ENCODE measurements around the gene REM2.
"Not testable (repeated sequence)": the region's sequence is repeated elsewhere in the genome, so short reads cannot be mapped to it uniquely, and the experiment has no call there.

The REM2 gene

DNA sequence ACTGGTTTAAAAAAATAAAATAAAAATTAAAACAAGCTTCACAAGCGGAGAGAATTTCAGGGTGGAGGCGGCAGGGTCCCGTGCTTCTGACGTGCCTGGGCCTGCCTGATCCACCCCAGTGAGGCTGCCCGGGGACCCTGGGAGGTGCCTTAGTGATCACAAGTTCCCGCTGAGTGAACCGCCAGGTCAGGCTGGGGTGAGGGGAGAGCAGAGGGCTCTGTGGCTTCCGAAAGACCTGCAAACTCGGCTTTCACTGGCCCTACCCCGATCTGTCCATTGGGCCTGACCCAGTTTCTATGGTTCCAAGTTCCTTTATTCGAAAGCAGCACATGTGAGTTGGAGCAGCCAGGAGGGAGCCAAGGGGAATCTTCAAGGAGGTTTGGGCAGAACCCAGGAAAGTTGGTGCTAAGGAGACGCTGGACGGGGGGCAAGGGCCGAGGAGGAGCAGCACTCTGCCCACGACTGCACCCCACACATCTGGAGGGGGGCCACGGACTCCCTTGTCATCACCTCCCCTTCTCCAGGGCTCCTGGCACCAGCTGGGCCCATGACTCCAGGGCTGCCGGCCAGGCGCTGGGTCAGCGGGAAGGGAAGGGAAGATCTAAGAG is 33.7 kb upstream of the REM2 start:
- DNase-seq = no peak

DNA sequence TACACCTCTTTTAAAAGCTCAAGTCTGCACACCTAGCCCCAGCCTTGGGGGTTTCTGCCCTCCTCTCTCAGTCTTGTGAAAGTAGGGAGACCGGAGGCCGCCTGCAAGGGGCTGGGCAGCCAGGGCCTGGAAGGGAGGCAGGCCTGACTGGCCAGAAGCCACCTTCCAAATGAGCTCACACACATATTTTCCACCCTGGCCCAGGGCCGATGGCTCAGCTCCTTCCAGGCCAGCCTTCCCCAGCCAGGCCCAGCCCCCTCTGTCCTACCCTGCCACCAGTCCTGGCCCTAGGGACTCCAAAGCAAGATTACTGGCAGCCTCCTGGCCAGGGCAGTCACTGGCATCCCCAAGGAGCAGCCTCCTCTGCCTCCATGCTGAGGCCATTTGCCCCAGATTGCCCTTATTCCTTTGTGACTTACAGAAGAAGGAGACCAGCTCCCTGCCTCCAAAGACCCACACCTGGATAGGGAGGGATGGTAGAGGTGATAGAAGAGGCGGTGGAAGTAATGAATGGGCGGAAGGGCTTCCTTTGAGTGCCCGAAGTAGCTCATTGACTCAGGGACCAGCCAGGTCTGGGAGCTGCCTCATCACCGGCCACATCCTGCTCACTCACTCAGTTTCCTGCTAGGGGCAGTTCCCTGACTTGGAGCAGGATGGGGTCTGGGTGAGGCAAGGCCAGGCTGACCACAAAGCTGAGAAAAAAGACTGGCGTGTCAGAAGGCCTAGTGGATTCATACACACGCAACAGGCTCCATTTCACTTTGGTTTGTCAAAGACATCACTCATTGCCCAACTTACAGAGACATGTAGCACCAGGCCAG is 31.9 kb upstream of the REM2 start:
- DNase-seq = peak; percentile 38

DNA sequence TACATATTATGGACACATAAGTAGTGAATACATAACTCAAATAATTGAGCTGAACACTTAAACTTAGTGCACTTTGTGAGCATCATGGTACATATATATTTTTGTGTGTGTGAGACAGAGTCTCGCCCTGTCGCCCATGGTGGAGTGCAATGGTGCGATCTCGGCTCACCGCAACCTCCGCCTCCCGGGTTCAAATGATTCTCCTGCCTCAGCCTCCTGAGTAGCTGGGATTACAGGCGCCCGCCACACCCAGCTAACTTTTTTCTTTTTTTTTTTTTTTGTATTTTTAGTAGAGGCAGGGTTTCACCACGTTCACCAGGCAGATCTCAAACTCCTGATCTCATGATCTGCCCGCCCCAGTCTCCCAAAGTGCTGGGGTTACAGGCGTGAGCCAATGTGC is 30.8 kb upstream of the REM2 start:
- not testable (repeated sequence) for DNase-seq

DNA sequence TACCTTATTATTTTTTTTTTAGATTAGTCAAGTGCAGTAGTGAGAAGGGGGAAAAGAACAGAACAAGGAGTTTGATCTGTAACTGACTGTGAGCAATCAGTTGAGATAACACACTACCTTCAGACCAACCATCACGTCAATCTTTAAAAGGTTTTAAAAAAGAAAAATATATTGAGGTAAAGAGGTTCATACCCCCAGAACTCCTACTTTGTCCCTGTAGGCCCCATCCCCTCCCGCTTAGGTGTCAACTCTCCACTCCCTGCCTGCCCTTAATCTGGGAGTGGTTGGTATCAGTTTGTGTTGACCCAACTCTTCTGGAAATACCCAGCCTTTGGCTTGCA is 30.5 kb upstream of the REM2 start:
- no peak for DNase-seq

DNA sequence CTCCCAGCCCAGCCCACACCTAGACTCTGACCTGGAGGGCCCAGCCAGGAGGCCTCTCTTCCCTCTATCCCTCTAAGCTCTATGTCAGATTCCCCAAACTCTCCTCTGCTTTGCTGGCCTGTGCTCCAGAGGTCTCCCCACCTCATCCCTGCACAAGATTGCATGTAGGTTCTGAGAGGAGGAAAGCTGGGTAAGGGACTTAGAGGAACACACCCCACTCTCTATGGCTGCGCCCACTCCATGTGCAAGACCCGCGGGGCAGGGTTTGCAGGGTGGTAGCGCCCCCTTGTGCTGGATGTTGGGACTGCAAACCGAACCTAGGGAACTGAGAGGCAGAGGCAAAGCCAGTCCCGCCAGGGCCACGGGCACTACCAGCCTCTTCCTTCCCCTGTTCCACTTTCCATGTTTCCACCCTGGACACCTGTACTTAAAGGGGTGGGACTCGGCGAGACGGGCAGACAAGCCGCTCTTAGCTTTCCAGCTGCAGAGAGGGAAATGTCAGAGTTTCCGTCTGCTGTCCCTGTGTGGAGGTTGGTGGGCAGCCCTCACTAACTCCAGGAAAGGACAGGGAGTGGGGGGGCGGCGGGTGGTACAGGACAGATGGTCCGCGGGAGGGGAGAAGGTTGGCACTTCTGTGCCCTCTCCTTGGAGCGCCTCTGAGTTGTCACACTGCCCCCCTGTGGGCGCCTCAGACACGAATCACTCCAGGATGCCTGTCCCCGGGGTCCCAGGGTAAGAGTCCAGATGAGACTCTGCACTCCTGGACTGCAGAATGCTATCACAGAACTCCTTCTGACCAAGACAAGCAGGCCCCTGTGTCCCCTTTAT is 29.9 kb upstream of the REM2 start:
- peak; percentile 39 for DNase-seq

DNA sequence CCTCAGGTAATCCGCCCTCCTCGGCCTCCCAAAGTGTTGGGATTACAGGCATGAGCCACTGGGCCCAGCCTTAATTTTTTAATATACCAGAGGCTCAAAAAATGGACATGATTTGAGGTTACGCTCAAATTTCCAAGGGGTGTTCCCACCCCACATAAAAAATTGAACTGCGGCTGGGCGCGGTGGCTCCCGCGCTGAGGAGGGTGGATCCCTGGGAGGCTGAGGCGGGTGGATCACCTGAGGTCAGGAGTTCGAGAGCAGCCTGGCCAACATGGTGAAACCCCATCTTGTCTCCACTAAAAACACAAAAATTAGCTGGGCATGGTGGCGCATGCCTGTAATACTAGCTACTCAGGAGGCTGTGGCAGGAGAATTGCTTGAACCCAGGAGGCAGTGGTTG is 28.7 kb upstream of the REM2 start:
- DNase-seq = not testable (repeated sequence)

DNA sequence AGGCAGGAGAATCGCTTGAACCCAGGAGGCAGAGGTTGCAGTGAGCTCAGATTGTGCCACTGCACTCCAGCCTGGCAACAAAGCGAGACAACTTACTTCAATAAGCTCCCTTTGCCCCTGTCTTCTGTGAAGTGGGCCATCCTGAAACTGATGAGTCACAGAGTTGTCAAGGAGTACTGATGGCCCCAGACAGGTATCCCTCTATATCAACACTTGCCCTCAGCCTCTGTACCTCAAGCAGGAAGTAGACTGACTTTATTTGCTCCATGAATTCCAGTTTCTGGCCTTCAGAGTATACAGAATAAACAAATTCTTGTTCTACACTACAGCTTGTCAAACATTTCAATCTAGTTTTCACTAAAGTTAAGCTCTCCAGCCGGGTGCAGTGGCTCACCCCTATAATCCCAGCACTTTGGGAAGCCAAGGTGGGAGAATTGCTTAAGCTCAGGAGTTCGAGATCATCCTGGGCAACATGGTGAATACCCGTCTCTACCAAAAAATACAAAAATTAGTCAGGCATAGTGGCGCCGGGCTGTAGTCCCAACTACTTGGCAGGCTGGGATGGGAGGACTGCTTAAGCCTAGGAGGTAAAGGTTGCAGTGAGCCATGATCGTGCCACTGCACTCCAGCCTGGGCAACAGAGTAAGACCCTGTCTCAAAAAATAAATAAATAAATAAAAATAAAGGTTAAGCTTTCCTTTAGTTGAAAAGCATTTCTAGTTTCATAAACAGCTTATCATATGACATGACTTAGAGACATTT is 27.9 kb upstream of the REM2 start:
- DNase-seq = no peak

DNA sequence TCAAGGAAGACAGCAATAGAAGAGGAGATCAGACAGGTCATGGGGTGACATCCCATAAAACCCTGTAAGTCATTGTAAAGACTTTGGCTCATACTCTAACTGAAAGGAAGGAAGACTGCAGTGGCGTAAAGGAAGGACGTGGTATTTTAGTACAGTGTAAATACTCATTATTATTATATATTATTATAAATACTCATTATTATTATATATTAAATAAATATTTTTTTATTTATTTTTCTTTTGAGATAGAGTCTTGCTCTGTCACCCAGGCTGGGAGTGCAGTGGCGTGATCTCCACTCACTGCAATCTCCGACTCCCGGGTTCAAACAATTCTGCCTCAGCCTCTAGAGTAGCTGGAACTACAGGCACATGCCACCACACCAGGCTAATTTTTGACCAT is 26.6 kb upstream of the REM2 start:
- no peak for DNase-seq

DNA sequence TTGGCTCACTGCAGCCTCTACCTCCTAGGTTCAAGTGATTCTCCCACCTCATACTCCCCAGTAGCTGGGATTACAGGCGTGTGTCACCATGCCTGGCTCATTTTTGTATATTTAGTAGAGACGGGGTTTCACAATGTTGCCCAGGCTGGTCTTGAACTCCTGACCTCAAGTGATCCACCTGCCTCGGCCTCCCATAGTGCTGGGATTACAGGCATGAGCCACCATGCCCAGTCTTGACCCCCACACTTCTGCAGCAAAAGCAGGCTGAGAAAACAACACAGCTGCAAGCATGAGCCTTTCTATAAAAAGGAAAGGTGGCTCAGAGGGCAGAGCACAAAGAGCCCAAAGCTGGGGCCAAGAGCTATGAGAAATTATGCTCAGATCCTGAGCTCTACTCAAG is 22.6 kb upstream of the REM2 start:
- not testable (repeated sequence) for DNase-seq

DNA sequence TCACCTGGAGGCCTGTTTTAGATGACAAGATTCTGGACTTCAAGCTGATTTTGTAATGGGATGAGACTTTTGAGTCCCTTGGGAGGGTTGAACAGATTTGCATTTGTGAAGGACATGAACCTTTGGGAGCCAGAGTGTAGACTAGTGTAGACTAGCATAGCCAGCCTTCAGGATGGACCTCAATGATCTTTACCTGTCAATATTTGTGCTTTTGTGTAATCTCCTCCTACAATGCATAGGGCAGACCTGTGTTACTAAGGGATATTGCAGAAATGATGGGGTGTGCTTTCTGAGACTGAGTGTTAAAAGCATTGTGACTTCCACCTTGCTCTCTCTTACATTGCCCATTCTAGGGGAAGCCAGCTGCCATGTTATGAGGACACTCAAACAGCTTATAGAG is 21.4 kb upstream of the REM2 start:
- no peak for DNase-seq

DNA sequence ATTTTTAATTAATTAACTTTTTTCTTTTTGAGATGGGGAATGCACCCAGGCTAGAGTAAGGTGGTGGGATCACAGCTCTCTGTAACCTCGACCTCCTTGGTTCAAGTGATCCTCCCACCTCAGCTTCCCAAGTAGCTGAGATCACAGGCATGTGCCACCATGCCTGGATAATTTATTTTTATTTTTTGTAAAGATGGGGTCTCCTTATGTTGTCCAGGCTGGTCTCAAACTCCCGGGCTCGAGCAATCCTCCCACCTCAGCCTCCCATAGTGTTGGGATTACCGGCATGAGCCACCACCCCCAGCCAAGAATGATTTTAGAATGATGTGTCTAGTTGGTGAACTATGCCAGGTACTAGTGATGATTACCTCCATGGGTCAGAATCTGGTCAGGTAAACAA is 18.0 kb upstream of the REM2 start:
- no peak for DNase-seq

DNA sequence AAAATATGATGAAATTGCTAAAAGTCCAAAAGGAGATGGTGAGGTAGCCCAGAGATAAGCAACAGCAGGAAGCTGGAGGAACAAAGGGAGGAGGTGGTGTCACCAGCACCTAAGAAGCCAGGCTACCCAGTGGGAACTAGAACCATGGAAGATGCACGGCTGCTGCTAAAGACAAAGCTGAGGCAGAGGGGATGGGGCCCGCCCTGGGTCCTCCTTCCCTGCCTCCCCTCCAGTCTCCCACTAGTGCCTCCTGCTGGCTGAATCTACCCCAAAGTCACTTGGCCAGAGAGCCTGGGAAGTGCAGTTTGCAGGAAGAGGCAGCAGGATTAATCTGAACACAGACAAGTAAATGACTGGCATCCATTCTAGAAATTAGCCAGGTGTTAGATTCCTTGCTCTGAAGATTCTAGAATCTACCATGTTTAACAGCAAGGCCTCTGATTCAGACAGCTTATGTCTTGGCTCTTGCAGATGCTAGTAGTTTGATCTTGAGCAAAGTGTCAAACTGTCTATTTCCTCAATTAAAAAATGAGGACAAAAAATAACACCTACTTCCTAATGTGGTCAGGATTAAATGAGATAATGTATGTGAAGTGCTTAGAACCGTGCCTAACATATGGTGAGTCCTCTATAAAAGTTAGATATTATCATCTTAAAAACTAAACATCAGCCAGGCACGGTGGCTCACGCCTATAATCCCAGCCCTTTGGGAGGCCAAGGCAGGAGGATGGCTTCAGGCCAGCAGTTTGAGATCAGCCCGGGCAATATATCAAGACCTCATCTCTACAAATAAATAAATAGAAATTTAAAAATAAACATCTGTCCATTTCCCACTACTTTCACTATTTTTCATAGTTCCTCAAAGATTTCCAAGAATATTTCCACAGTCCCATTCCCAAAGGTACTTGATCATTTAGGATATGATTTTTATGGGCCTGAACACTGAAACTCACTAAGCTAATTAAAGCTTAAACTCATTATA is 17.3 kb upstream of the REM2 start:
- DNase-seq = no peak

DNA sequence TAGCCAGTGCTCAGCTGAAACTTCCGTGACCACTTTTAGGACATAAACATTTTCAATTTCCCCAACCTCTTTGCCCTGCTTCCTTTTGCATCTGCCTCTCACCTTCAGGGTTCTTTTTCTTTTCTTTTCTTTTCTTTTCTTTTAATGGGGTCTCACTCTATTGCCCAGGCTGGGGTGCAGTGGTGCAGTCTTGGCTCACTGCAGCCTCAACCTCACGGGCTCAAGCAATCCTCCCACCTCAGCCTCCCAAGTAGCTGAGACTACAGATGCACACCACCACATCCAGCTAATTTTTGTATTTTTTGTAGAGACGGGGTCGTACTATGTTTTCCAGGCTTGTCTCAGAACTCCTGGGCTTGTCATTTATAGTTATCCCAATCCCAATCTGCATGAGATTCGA is 16.1 kb upstream of the REM2 start:
- no peak for DNase-seq

DNA sequence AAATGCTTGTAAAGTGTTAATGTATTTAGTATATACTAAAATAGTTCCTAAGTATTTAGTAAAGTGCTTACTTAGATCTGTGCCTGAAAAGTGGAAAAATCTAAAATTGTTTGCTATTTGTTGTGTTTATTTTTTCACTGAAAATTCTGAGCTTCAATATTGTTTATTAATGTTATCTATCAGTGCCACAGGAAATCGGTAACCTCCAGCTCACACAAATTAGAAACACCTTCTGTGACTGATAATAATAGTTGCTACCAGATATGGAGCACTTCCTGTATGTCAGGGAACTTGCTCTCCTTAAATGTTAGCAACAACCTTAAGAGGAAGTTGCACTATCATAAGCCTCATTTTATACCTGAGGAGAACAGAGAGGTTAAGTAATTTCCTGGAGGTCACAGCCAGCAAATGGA is 12.2 kb upstream of the REM2 start:
- DNase-seq = no peak

DNA sequence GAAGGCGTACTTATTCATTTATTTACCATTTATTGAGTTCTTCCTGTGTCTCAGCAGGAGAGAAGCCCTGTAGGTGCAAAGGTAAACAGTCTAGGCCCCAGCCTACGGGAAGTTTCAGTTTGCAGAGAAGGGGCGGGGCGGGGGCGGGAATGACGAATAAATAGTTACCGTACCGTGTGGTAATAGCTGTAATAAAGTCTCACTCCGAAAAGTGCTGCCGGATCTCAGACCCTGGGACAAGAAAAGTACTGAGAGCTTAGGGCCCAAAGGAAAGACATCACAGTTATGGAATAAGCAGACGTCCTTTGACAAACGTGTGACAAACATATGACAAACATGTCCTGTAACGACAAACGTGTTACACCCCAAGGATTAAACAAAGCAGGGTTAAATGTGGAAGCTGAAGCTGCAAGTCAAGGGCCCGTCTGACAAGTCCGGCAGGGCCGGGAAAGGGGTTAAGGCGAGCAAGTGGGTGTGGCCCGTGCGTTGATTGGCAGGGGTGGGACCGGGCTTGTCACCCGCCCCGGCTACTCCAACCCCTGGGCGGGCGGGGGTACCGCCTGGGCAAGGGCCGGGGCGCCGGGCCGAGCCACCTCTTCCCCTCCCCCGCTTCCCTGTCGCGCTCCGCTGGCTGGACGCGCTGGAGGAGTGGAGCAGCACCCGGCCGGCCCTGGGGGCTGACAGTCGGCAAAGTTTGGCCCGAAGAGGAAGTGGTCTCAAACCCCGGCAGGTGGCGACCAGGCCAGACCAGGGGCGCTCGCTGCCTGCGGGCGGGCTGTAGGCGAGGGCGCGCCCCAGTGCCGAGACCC is 11.6 kb upstream of the REM2 start, which contains the start of gene LRP10:
Gene LRP10 (plus strand): TSS at position 517 of the 809 bp plus-strand sequence. CDS start 564 bp downstream, outside the sequence.
- DNase-seq = peak; percentile 51

DNA sequence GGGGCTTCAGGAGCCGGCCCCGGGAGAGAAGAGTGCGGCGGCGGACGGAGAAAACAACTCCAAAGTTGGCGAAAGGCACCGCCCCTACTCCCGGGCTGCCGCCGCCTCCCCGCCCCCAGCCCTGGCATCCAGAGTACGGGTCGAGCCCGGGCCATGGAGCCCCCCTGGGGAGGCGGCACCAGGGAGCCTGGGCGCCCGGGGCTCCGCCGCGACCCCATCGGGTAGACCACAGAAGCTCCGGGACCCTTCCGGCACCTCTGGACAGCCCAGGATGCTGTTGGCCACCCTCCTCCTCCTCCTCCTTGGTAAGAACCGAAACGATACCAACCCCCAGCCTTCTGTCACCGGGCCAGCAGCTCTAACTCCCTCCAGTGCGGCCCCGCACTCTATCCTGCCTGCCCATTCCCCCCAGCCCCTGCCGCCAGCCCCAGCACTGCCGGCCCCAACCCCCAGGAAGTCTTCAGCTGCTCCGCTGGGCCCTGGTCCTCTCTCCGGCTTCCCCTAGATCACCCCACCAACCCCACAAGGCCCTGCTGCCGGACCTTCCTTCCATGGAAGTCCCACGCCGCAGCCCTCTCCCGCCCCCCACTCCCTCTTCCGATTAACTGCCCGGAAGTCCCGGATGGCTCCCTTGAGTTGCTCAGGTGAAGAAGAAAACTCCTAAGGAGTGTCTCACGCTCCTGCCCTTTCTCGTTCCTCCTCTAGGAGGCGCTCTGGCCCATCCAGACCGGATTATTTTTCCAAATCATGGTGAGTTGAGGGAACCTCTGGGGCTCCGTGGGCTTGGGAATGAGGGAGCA is 10.8 kb upstream of the REM2 start:
- peak; percentile 35 for DNase-seq

DNA sequence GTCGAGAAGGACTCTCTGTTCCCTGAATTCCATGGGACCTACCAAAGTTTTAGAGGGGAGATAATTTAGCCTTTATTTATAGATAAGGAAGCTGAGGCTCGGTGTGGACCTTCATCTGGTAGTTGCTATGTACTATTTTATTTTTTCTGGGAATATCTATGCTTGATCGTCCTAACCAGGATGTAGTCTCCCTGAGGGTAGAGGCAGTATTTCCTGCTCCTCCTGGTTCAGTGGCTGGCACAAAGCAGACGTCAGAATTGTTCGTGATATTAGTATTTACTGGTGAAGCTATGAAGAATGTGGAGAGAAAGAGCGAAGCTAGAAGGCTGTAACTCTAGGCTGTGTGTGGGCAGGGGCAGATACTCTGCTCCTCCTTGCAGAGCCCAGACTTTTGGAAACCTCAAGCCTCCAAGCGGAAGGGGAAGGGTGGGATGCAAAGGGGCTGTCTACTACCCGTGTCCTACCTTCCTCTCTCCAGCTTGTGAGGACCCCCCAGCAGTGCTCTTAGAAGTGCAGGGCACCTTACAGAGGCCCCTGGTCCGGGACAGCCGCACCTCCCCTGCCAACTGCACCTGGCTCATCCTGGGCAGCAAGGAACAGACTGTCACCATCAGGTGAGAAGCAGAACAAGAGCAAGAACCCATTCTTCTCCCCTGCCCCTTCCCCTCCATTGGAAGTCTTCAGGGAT is 10.0 kb upstream of the REM2 start:
- no peak for DNase-seq

DNA sequence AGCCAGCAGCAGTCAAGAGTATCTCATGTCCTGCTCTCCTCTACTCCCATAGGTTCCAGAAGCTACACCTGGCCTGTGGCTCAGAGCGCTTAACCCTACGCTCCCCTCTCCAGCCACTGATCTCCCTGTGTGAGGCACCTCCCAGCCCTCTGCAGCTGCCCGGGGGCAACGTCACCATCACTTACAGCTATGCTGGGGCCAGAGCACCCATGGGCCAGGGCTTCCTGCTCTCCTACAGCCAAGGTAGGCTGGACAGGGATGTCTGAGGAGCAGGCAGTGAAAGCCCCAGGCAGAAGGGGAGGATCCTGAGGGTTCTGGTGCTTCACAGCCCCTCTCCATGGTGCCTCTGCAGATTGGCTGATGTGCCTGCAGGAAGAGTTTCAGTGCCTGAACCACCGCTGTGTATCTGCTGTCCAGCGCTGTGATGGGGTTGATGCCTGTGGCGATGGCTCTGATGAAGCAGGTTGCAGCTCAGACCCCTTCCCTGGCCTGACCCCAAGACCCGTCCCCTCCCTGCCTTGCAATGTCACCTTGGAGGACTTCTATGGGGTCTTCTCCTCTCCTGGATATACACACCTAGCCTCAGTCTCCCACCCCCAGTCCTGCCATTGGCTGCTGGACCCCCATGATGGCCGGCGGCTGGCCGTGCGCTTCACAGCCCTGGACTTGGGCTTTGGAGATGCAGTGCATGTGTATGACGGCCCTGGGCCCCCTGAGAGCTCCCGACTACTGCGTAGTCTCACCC is 7.8 kb upstream of the REM2 start:
- DNase-seq = no peak
